GM12865 (cell line): ENCODE results near the gene POLR2A.
A peak's percentile ranks its signal among the peaks of the same experiment; 100 is the strongest.

Experiments
- DNase-seq: peaks from one replicate; pipeline ENCODE4 v3.0.0; 2010; ENCODE audit warnings: low read depth
- H3K4me3 ChIP-seq: 2 replicates; pipeline ENCODE4 v1.5.1; 2011; ENCODE audit warnings: mild to moderate bottlenecking, low read depth, low read length, control low read depth
- CTCF ChIP-seq: IDR thresholded peaks from 2 replicates; pipeline ENCODE4 v1.5.1; 2011; ENCODE audit warnings: low read length, control low read depth, low read depth, inconsistent platforms; ENCODE audit not compliant: insufficient read depth; ENCODE audit errors: missing control alignments

Gene POLR2A

GRCh38 chr17:7512105-7512504 is 27.9 kb downstream of the POLR2A start:
- no peak overlapping the region for H3K4me3 ChIP-seq
- no peak for DNase-seq
- no peak for TF ChIP-seq CTCF

GRCh38 chr17:7512824-7513540 is 28.8 kb downstream of the POLR2A start:
- H3K4me3 ChIP-seq, result no peak overlapping the region
- no peak for TF ChIP-seq CTCF
- DNase-seq, result no peak

- no peak for TF ChIP-seq CTCF
- no peak for DNase-seq
- H3K4me3 ChIP-seq, result no peak overlapping the region
Measured at GRCh38 chr17:7513850-7514419, 29.8 kb downstream of the POLR2A start.

GRCh38 chr17:7515911-7516610 is 31.9 kb downstream of the POLR2A start:
- no peak for DNase-seq
- no peak overlapping the region for H3K4me3 ChIP-seq
- no peak for TF ChIP-seq CTCF

GRCh38 chr17:7523033-7523432 is 38.9 kb downstream of the POLR2A start:
- DNase-seq, result peak; percentile 50
- H3K4me3 ChIP-seq, result no peak overlapping the region
- TF ChIP-seq CTCF, result peak; percentile 56

- no peak for DNase-seq
- H3K4me3 ChIP-seq, result no peak overlapping the region
- TF ChIP-seq CTCF, result no peak
Measured at GRCh38 chr17:7528842-7529241, 44.7 kb downstream of the POLR2A start.
